ENCODE results near the gene ELF1.

Gene ELF1

GRCh38 chr13:41006306-41006705 is 12.8 kb downstream of the ELF1 start:
- no peak for DNase-seq (ENCODE audit: low read depth)

- no peak for DNase-seq (ENCODE audit: low read depth)
Measured at GRCh38 chr13:41005704-41006103, 13.4 kb downstream of the ELF1 start.

DNA sequence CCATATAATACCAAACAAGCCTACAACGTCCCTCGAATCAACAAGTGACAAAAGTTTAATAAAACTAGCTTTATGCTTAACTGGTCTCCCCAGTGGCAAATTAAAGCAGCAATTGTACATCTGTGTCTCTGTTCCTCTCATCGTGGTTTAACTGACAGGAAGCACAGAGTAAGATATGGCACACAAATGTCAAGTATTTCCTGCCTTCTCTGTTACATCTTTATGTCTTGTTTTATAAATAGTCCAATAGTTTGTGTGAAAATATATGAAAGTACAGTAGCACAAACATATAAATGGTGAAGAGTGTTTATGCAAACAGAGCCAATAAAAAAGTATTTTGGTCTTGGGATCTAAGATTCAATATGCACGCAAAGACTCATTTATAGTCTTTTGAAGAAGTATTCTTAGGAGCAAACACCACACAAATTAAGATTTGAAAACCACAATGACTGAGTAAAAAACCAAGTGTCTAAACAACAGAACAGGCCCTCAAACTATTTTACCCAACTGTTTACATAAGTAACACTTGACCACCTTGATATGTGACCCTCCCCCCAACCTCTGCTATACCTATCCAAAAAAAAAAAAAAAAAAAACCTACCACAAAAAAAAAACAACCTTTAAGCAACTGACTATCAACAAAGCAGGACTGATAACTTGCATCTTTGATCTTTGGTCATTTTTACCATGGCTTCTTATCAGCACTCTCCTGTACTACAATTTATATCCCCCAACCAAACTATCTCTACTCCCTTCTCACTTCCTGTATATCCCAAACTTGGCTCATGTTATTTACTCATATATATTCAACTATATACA is 14.0 kb downstream of the ELF1 start:
- DNase-seq (ENCODE audit: low read depth), result no peak

GRCh38 chr13:41002606-41003005 is 16.5 kb downstream of the ELF1 start:
- DNase-seq (ENCODE audit: low read depth), result no peak

DNA sequence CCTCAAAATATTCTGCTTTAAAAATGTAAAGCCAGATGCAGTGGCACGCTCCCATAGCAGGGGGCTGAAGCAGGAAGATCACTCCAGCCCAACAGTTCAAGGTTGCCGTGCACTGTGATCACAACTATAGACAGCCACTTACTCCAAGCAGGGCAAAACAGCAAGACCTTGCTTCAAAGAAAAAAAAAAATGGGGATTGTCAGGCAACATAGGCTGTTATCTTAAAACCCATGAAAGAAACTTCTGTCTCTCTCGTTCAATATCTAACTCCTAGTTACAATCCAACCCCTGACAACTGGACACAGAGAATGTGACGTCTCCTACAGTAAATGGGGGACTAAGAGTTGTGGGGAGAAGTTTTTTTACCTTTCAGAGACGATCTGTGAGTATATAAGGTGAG is 17.4 kb downstream of the ELF1 start:
- no peak for DNase-seq (ENCODE audit: low read depth)

GRCh38 chr13:40999416-40999815 is 19.7 kb downstream of the ELF1 start:
- no peak for DNase-seq (ENCODE audit: low read depth)

GRCh38 chr13:40996426-40997092 is 22.6 kb downstream of the ELF1 start:
- DNase-seq (ENCODE audit: low read depth), result no peak

- DNase-seq (ENCODE audit: low read depth), result no peak
Measured at GRCh38 chr13:40995997-40996396, 23.1 kb downstream of the ELF1 start.

DNA sequence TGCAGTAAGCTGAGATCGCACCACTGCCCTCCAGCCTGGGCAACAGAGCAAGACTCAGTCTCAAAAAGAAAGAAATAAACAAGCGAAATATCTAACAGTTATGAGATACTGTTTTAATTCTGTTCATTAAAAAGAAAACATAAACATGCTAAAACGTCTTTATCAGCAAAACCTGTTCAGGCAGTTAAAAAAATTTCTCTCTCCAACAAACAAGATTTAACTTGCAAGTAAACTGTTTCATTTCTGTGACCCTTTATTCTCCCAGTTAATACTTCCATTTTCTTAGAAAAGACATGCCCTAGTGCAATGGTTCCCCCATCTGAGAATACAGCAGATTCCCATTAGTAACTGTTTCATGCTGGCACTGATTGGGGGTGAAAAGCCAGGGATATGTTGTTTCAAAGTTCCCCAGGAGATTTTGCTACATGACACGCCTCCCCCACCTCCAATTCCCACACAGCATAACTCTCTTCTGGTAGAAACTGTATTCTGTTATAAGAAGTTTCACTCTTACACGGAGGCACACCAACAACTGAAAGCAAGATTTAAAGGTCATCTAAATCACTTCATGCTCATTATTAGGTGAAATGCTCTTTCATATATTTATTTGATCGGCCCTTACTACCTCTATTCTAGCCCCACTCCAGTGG is 24.4 kb downstream of the ELF1 start:
- DNase-seq (ENCODE audit: low read depth), result no peak

DNA sequence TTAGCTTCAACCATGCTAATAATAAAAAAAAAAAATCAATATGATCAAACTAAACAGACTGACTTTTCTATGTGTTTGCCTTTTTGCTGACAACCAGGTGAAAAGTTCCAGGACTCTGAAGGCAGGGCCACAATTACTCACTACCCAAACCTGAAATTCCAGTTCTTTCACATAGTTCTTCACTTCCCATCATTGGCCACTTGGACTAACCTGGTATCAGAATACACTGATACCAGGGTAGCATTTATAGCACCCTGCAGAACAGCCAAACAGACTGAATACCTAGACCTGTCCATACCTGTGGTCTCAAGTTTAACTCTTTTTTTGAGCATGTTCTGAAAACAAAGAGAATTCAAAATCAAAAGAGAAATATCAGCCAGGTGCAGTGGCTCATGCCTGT is 25.1 kb downstream of the ELF1 start:
- no peak for DNase-seq (ENCODE audit: low read depth)

- DNase-seq (ENCODE audit: low read depth), result no peak
Measured at GRCh38 chr13:40992678-40993518, 26.2 kb downstream of the ELF1 start.

- no peak for DNase-seq (ENCODE audit: low read depth)
Measured at GRCh38 chr13:40987606-40988280, 31.4 kb downstream of the ELF1 start.

DNA sequence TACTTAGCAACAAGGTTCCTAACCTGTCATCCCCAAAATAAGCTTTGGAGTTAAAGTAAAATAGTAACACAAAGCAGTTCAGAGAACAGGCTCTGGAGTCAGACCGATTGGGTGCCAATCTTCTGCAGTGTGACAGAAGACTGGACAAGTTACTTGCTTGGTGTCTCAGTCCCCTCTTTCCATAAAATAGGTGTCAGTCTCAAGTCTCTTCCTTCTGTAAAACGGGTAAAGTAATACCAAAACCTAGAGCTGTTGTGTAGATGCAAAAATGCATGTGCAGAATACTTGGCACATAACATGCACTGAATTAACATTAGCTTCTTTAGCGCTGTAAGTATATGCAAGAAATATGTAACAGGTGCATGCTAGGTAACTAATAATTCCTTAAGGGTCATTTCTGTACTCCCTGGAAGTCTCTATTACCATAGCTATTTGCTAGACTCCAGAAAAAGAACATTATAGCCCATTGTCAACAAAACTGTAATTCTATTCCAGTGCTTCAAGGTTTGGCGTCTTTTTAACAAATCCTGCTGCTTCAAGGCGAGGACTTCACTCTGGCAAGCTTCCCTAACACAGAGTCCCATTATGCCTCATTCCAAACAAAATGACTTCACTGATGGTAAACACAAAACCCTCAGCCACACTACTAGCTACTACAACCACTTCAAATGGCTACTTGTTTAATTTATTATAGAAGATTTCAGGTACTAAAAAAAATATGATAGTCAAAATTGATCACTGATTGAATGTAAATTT is 32.8 kb downstream of the ELF1 start:
- DNase-seq (ENCODE audit: low read depth), result peak; percentile 13

DNA sequence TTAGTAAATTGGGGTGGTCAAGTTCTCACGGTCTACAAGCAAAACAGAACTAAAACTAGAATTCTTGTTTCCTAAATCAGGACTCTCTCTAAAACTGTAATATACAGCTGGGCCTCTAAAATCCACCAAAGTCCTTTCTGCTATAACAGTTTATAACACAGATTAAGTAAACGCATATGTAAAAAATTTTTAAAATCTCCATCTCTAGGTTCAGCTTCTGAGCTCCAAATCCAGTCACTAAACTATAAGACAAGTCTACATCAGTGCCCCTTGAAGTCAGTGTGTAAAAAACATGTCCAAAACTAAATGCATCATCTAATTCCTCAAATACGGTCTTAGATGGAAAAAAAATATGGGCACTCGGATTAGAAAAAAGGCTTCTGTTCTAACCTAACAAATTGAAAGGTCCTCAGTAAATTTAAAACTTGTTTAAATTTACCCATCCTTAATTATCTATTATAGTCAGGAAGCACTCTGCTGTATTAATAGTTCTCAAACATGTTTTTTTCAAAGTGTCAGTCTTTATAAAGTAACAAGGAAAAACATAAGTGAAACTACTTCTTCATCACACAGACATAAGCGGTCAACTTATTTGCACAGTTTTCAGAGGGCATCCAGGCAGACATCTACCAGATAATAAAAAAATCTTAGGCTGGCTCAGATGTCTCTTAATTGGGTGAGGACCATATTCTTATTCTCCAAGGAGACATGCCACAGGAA is 33.6 kb downstream of the ELF1 start:
- no peak for DNase-seq (ENCODE audit: low read depth)

DNA sequence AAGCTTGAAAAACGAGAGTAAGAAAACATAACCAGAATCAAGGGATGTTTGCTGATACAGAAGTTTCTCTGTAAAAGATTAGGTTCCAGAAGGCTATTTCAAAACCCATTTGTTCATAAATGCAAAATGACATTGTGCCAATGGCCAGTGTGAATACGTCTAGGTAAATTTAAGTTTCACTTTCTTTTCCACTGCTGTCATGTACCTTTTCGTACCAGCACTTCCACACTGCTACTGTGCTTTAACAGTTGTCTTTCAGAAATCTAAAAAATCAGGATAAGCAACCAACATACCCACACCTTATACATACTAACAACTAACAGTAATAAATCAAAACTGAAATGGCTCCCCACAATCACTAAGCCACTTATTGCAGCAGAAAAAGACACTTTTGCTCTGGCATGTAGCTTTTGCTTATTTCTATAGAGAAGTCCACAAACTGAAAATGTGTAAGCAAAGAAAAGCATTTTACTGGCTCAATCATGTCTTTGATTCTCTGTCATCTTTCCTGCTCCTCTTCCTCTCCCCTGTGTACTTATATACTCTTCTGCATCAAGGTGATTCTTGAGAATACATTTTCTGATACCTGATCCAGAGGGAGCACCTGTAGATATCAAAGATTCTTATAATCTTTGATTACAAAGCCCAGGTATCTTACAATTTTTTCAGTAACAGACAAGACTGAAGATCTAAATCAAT is 34.3 kb downstream of the ELF1 start:
- no peak for DNase-seq (ENCODE audit: low read depth)

DNA sequence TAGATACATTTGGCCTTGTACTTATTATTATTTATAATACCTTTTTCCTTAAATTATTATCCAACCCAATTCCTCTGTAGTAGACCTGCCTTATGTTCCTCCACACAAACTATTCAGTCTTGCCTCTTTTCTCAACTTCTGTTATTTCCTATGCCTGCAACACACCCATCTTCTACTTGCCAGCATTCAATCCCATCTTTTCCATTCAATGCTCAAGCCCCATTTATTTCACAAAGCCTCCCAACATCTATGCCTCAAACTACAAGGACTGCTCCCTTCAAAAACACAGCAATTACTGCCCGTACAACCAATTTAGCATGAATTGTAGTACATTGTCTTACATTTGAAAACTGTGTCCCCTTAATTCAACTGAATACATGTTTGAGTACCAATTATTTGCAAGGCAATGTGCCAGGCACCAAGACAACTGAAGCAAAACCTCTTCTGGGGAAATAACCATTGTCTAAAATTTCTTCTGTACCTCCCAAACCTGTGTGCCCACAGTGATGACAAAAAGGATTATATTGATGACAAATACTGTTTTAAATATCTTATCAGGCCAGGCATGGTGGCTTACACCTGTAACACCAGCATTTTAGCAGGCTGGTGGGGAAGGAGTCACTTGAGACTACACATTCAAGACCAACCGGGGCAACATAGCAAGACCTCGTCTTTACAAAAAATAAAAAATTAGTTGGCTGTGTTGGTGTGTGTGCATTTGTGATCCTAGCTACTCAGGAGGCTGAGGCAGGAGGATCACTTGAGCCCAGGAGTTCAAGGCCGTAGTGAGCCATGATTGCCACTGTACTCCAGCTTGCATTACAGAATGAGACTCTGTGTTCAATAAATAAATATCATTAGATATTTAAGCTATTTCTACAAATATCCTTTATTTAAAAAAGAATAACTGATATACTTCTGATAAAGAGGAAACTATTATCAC is 35.1 kb downstream of the ELF1 start:
- no peak for DNase-seq (ENCODE audit: low read depth)

DNA sequence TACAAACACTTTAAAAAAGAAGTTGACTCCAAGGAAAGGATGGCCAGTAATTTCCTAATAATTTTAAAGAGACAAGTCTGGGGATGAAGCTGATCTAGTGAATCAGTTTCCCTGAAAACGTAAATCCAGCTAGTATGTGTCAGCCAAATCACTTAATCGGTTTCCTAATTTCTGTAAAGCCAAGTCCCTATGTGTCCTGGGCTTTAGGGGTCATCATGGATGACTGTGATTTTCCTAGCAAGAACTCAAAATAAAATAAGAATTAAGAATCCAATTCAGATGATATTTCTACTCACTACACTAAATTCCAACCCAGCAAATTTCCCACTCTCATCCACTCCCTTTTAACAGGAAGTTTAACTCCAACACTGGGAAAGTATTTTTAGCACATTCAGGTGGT is 35.9 kb downstream of the ELF1 start:
- no peak for DNase-seq (ENCODE audit: low read depth)

- no peak for DNase-seq (ENCODE audit: low read depth)
Measured at GRCh38 chr13:40982772-40983171, 36.3 kb downstream of the ELF1 start.

DNA sequence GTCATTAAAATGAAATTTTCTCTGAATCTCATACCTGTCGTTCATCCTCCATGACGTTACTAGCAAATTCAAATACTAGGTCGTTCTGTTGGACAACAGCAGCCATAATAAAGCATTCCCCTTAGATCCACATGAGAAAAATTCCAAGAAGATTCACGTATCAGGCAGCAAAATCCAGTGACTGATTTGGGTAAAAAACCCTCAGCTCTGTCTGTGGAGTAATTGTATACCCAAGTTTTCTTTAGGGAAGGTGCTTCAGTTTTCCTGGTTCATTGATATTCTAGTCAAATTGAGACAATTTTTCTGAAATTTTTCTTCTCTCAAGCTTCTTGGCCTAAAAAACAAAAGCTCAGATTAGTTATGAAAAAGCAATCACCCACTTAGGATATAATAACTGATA is 37.2 kb downstream of the ELF1 start:
- no peak for DNase-seq (ENCODE audit: low read depth)

Measured in fibroblast of the conjunctiva (primary cell).